ENCODE measurements around the gene BAD. TPM values are rescaled to one million over a fixed set of nuclear protein-coding genes. Genes with fewer than 3 reads are reported as not detected.

BAD gene
- total RNA-seq, 4 donors from 2014 or later: 47.1 to 92.5 (median 90.6) TPM

- no peak for TF ChIP-seq CTCF (IDR thresholded peaks at IDR 0.05; ENCODE audit: low read depth)
Measured at GRCh38 chr11:64253481-64253880, 31.0 kb downstream of the BAD start.

- TF ChIP-seq CTCF (IDR thresholded peaks at IDR 0.05; ENCODE audit: low read depth): no peak
Measured at GRCh38 chr11:64253043-64253442, 31.4 kb downstream of the BAD start.

GRCh38 chr11:64252003-64252872 lies 32.2 kb downstream of the BAD start:
- no peak for TF ChIP-seq CTCF (IDR thresholded peaks at IDR 0.05; ENCODE audit: low read depth)

- no peak for TF ChIP-seq CTCF (IDR thresholded peaks at IDR 0.05; ENCODE audit: low read depth)
Measured at GRCh38 chr11:64251753-64252002, 32.8 kb downstream of the BAD start.

GRCh38 chr11:64251016-64251752 lies 33.3 kb downstream of the BAD start, which contains the start of gene PLCB3:
PLCB3 (plus strand) TSS chr11:64251530; CDS start chr11:64251650, 120 bp downstream.
- TF ChIP-seq CTCF (IDR thresholded peaks at IDR 0.05; ENCODE audit: low read depth): no peak

GRCh38 chr11:64250415-64251015 lies 34.0 kb downstream of the BAD start:
- no peak for TF ChIP-seq CTCF (IDR thresholded peaks at IDR 0.05; ENCODE audit: low read depth)
